Upper lobe of left lung (tissue), 6 donors: ENCODE measurements around the gene IL7R. TPM values are rescaled to one million over a fixed set of nuclear protein-coding genes. Genes with fewer than 3 reads are reported as not detected.

Experiments
- ATAC-seq, 2 donors: fragments of 200-7000 bp; cut with Tn5 transposase; one replicate each; pipeline ENCODE4 v1.9.1; 2022; ENCODE audit warnings: mild to moderate bottlenecking in 2 of 2, moderate library complexity in 2 of 2; ENCODE audit not compliant: low FRiP score in 2 of 2
- DNase-seq, 2 donors: peaks; one replicate each; pipeline ENCODE4 v3.0.0-alpha.2; 2019 to 2020
- H3K27ac ChIP-seq, 4 donors: fragments of 200-600 bp; sonication (generic); one replicate each; pipeline ENCODE4 v1.5.1; 2016 to 2019
- H3K27me3 ChIP-seq, 4 donors: fragments of 200-600 bp; sonication (generic); one replicate each; pipeline ENCODE4 v1.5.1; 2017 to 2019
- H3K36me3 ChIP-seq, 4 donors: fragments of 200-600 bp; sonication (generic); one replicate each; pipeline ENCODE4 v1.5.1; 2016 to 2019
- H3K4me1 ChIP-seq, 4 donors: fragments of 200-600 bp; sonication (generic); one replicate each; pipeline ENCODE4 v1.5.1; 2018 to 2019
- H3K4me3 ChIP-seq, 4 donors: fragments of 200-600 bp; sonication (generic); one replicate each; pipeline ENCODE4 v1.5.1; 2017 to 2019; ENCODE audit warnings: mild to moderate bottlenecking in 2 of 4, moderate library complexity in 1 of 4
- H3K9me3 ChIP-seq, 4 donors: fragments of 200-600 bp; sonication (generic); one replicate each; pipeline ENCODE4 v1.5.1; 2018 to 2019
- CTCF ChIP-seq, 6 experiments: fragments of 450-650 bp in 4 of 6; fragments of 200-600 bp in 2 of 6; sonication (generic) in 2 of 6; IDR thresholded peaks; one replicate each; pipeline ENCODE4 v1.5.1; 2016 to 2019; ENCODE audit warnings: antibody characterized with exemption in 6 of 6
- EP300 ChIP-seq, 4 donors: sonication (generic); formaldehyde crosslinking; IDR thresholded peaks; one replicate each; pipeline ENCODE4 v1.5.1; 2017; ENCODE audit warnings: antibody characterized with exemption in 4 of 4, control low read depth in 2 of 4
- POLR2A ChIP-seq, 4 donors: fragments of 450-650 bp; IDR thresholded peaks; one replicate each; pipeline ENCODE4 v1.5.1; 2016 to 2017; ENCODE audit warnings: antibody characterized with exemption in 4 of 4, mild to moderate bottlenecking in 2 of 4
- POLR2AphosphoS5 ChIP-seq, 2 donors: sonication (generic); formaldehyde crosslinking; IDR thresholded peaks; one replicate each; pipeline ENCODE4 v1.5.1; 2017; ENCODE audit warnings: antibody characterized with exemption in 2 of 2
- WGBS, 2 donors: methylation state at CpG; one replicate each; pipeline ENCODE4 v1.1.5; 2017 to 2018; 5-methylcytosine and 5-hydroxymethylcytosine counted together
- total RNA-seq, 6 donors: library from RNA; depleted of rRNA in 4 of 6; stranded (reverse); fragments of >200 nt in 4 of 6; gene quantifications; one replicate each; pipeline versions ENCODE4 v1.1.0 to v1.2.1, GENCODE V29; 2016 to 2021
- donor health status: DM: no; HTN: no; CAD: no; lungs with moderate emphysema.
- donor health status: DM: no; HTN: yes; CAD: no; lungs with severe emphysema.

IL7R gene
- total RNA-seq, 6 donors from 2014 or later = 86.8 to 139 (median 94.7) TPM

DNA sequence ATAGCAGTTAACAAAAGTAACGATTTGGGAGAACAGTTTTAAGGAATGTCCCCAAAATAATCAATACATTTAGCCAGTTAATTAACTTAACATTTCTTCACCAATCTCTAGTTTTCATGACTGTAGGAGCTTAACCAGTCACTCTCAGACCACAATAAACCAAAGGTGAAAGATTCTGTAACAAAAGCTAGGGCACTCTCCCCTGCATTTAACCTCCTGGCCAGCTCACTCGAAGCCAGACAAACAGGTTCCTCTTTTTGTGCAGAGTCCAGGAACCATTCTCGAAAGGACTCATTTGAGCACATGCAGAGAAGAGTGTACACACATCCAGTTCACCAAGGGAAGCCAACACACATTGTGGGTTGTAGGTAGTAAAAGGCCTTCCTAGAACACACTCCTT lies 6.5 kb downstream of the IL7R start:
- H3K4me1 ChIP-seq = peaks cover 0 to 10% (median 3%) of the 10 kb centered on the region in 4 donors
- TF ChIP-seq EP300 (IDR thresholded peaks at IDR 0.05) = no peak
- TF ChIP-seq POLR2AphosphoS5 (IDR thresholded peaks at IDR 0.05) = no peak
- no peak for TF ChIP-seq POLR2A (IDR thresholded peaks at IDR 0.05)
- no peak for TF ChIP-seq CTCF (IDR thresholded peaks at IDR 0.05)
- no peaks in the 10 kb centered on the region for H3K9me3 ChIP-seq
- H3K27ac ChIP-seq = peak overlapping the region in 2 of 4 donors; percentile 8 to 81
- 44 to 68% methylated on average over 3 of the region's 3 CpGs for WGBS, 2 donors
- peaks cover 0 to 14% (median 2%) of the 10 kb centered on the region in 4 donors for H3K36me3 ChIP-seq
- peak overlapping the region in 2 of 4 donors; percentile 1 to 46 for H3K4me3 ChIP-seq
- DNase-seq = no peak
- peak in 1 of 2 donors; percentile 40 for ATAC-seq
- H3K27me3 ChIP-seq = no peaks in the 10 kb centered on the region

DNA sequence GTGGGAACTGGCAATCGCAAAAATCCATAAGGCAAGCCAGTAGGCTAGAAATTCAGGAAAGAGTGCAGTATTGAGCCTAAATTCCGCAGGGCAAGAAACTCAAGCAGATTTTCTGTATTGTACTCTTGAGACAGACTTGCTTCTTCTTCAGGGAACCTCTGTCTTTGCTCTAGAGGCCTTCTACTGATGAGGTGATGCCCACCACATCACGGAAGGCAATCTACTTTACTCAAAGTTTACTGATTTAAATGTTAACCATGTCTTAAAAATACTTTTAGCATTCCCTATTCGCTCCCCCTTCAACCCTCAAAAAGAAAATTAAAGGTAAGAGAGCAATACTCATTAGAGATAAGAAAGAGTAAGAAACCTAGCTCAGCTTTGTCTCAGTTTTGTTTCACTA lies 11.3 kb downstream of the IL7R start:
- no peak overlapping the region for H3K27ac ChIP-seq
- no peak overlapping the region for H3K4me3 ChIP-seq
- H3K4me1 ChIP-seq = no peaks in the 10 kb centered on the region
- ATAC-seq (no peak), DNase-seq (no peak)
- no peaks in the 10 kb centered on the region for H3K9me3 ChIP-seq
- TF ChIP-seq CTCF (IDR thresholded peaks at IDR 0.05) (no peak), POLR2A (IDR thresholded peaks at IDR 0.05) (no peak), EP300 (IDR thresholded peaks at IDR 0.05) (no peak), POLR2AphosphoS5 (IDR thresholded peaks at IDR 0.05) (no peak)
- no peaks in the 10 kb centered on the region for H3K27me3 ChIP-seq
- H3K36me3 ChIP-seq = peaks cover 0 to 54% (median 11%) of the 10 kb centered on the region in 4 donors
- 92 to 93% methylated on average over 4 of the region's 4 CpGs for WGBS, 2 donors

GRCh38 chr5:35869685-35870277 lies 13.1 kb downstream of the IL7R start:
- Histone ChIP-seq H3K27ac (no peak overlapping the region), H3K27me3 (no peaks in the 10 kb centered on the region), H3K36me3 (peaks cover 0 to 55% (median 10%) of the 10 kb centered on the region in 4 donors), H3K4me1 (no peaks in the 10 kb centered on the region), H3K9me3 (no peaks in the 10 kb centered on the region), H3K4me3 (no peak overlapping the region)
- TF ChIP-seq POLR2AphosphoS5 (IDR thresholded peaks at IDR 0.05) (no peak), CTCF (IDR thresholded peaks at IDR 0.05) (no peak), EP300 (IDR thresholded peaks at IDR 0.05) (no peak), POLR2A (IDR thresholded peaks at IDR 0.05) (no peak)
- WGBS, 2 donors = 80 to 82% methylated on average over 4 to 5 of the region's 5 CpGs
- DNase-seq = no peak
- ATAC-seq = no peak

DNA sequence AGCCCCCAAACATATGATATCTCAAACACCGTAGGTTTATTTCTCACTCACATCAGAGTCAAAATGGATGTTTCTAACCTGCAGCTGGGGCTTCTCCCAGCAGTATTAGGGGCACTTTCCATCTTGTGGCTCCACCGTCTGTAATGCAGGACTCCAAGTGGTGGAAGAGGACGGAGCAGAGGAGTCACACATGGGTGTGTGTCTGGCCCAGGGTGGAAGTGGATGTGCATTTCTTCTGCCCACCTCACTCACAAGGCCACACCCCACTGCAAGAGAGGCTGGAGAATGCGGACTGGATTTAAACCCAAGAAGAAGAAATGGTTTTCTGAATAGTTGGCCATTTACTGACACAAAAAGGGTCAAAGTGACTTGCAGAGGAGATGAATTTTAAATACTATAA lies 13.9 kb downstream of the IL7R start:
- Histone ChIP-seq H3K27ac (no peak overlapping the region), H3K4me3 (no peak overlapping the region), H3K27me3 (no peaks in the 10 kb centered on the region), H3K9me3 (no peaks in the 10 kb centered on the region), H3K4me1 (no peaks in the 10 kb centered on the region), H3K36me3 (peaks cover 0 to 62% (median 10%) of the 10 kb centered on the region in 4 donors)
- DNase-seq (no peak), ATAC-seq (no peak)
- TF ChIP-seq POLR2AphosphoS5 (IDR thresholded peaks at IDR 0.05) = no peak
- no peak for TF ChIP-seq EP300 (IDR thresholded peaks at IDR 0.05)
- TF ChIP-seq CTCF (IDR thresholded peaks at IDR 0.05) = no peak
- no peak for TF ChIP-seq POLR2A (IDR thresholded peaks at IDR 0.05)
- WGBS, 2 donors = 89 to 97% methylated on average over 4 of the region's 4 CpGs

- Histone ChIP-seq H3K36me3 (peaks cover 0 to 49% (median 1%) of the 10 kb centered on the region in 4 donors), H3K27me3 (no peaks in the 10 kb centered on the region), H3K4me1 (peaks cover 0 to 10% (median 0%) of the 10 kb centered on the region in 4 donors), H3K4me3 (no peak overlapping the region), H3K9me3 (no peaks in the 10 kb centered on the region), H3K27ac (peak overlapping the region in 1 of 4 donors; percentile 17)
- WGBS, 2 donors = 61 to 96% methylated on average over 2 of the region's 2 CpGs
- no peak for TF ChIP-seq CTCF (IDR thresholded peaks at IDR 0.05)
- no peak for TF ChIP-seq POLR2AphosphoS5 (IDR thresholded peaks at IDR 0.05)
- no peak for TF ChIP-seq POLR2A (IDR thresholded peaks at IDR 0.05)
- no peak for TF ChIP-seq EP300 (IDR thresholded peaks at IDR 0.05)
- DNase-seq (no peak), ATAC-seq (no peak)
Measured at GRCh38 chr5:35876454-35876853, 19.8 kb downstream of the IL7R start.
